ENCODE data around the gene EME2.
"Not testable (repeated sequence)": the region's sequence is repeated elsewhere in the genome, so short reads cannot be mapped to it uniquely, and the experiment has no call there.

The EME2 gene, protein sequence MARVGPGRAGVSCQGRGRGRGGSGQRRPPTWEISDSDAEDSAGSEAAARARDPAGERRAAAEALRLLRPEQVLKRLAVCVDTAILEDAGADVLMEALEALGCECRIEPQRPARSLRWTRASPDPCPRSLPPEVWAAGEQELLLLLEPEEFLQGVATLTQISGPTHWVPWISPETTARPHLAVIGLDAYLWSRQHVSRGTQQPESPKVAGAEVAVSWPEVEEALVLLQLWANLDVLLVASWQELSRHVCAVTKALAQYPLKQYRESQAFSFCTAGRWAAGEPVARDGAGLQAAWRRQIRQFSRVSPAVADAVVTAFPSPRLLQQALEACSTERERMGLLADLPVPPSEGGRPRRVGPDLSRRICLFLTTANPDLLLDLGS

DNA sequence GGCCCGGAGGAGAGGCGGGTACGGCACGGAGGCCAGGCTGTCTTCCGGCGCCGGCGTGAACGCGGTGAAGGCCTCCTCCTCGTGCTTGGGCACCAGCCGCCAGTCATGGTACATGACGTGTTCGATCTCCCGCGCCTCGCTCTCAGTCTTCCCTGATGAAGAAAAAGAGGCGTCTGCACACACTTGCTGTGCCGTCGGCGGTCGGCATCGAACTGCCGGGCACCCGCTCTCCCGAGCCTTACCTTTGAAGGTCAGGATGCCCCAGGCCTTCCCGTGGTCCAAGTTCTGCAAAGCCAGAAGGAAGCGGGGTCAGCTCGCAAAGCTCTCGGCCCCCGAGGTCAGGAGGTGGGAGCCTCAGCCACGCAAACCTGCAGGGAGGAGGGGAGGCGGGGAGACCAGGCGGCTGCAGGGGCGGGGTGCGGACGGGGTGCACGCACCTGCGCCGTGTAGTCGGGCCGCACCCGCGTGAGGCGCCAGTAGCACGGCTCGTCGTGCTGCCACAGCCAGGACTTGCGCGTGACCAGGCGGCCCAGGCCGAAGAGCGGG, at the start of gene EME2:
Gene EME2 (plus strand): TSS at position 449 of the 546 bp plus-strand sequence. CDS start 418 bp downstream, outside the sequence.
- peak; percentile 50 for DNase-seq

DNA sequence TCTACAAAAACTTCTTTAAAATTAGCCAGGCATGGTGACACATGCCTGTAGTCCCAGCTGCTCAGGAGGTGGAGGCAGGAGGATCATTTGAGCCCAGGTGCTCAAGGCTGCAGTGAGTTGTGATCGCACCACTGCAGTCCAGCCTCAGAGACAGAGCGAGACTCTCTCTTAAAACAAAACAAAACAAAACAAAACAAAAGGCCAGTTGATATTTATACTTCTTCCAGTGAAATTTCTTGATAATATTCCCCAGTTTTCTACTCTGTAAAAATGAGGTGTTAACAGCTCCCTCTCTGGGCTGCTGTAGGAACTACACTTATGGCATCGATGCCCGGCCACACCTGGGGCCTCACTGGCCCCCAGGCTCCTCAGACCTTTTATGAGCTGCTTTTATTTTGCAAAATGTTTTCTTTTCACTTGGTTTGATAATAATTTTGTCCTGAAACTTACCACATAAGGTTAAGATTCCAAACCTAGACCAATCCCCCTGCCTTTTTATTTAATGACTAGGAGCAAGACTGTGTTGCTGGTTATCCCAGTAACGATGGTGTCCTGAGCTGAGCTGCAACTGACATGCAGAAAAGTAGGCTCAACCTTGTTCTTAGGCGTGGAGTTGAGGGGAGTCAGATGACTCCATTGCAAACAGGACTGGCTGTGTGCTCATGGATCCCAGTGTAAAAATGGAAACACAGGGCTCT, 49.0 kb upstream of the EME2 start:
- peak; percentile 16 for DNase-seq

- no peak for DNase-seq
Measured at GRCh38 chr16:1724491-1724890, 48.1 kb upstream of the EME2 start.

GRCh38 chr16:1726661-1727502, 45.7 kb upstream of the EME2 start:
- no peak for DNase-seq

GRCh38 chr16:1727651-1728624, 44.7 kb upstream of the EME2 start:
- DNase-seq = no peak

GRCh38 chr16:1729026-1729425, 43.6 kb upstream of the EME2 start:
- no peak for DNase-seq

- DNase-seq = no peak
Measured at GRCh38 chr16:1729445-1729844, 43.2 kb upstream of the EME2 start.

GRCh38 chr16:1731073-1731472, 41.5 kb upstream of the EME2 start:
- no peak for DNase-seq

DNA sequence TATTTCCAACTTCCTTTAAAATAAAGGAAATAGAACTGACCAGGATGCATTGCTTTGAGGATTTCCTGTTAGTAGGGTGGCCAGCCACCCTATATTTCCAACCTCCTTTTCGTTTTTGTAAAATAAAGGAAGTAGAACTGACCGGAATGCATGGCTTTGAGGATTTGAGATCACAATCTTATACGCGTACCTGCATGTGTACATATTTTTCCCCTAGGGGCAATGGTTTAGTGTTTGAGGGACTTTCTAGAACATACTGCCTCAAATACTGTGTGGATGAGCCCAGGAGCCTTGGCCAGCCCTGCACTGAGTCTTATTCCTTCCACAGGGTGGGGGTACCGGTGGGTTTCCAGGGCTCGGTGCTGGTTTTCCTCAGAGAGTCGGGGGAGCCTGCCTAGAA, 41.0 kb upstream of the EME2 start:
- no peak for DNase-seq

- no peak for DNase-seq
Measured at GRCh38 chr16:1732071-1732470, 40.5 kb upstream of the EME2 start.

DNA sequence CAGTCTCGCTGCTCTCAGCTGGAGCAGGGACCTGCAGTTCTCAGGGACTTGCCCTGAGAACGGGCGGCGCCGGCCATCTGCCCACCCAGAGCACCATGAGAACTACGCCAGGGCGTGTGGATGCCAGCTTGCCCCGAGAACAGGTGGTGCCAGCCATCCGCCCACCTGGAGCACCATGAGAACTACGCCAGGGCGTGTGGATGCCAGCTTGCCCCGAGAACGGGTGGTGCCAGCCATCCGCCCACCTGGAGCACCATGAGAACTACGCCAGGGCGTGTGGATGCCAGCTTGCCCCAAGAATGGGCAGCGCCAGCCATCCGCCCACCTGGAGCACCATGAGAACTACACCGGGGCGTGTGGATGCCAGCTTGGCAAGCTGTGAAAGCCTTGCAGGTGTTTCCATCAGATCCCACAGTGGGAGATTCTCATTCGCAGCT, 40.0 kb upstream of the EME2 start:
- DNase-seq = not testable (repeated sequence)

GRCh38 chr16:1734123-1734522, 38.5 kb upstream of the EME2 start:
- no peak for DNase-seq

DNA sequence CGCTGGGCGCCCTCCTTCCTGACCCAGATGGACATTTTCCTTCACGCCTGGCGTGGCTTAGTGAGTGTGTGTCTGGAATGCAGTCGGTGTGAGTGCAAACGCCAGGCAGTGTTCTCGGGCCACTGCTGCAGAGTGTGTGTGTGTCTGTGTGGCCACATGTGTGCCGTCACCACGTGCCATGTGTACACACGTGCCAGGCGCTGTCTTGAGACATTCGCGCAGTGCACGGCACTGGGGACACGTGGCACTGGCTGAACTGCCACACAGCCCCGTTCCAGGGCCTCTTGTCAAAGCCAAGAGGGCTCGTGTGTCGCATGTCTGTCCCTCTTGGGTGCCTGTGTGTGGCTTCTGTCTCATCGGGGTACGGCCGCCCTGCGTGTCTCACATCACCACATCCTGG, 37.8 kb upstream of the EME2 start:
- no peak for DNase-seq

DNA sequence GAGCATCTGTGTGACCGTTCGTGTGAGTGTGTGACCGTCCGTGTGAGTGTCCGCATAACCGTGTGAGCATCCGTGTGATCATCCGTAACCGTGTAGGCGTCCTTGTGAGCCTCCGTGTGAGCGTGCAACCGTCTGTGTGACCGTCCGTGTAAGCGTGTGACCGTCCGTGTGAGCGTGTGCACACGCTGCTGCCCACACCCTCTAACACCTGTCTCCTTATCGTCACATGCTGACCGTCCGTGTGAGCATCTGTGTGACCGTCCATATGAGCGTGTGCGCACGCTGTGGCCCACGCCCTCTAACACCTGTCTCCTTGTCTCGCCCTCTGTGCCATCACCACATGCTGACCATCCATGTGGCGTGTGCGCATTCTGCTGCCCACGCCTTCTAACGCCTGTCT, 32.4 kb upstream of the EME2 start:
- DNase-seq = no peak

DNA sequence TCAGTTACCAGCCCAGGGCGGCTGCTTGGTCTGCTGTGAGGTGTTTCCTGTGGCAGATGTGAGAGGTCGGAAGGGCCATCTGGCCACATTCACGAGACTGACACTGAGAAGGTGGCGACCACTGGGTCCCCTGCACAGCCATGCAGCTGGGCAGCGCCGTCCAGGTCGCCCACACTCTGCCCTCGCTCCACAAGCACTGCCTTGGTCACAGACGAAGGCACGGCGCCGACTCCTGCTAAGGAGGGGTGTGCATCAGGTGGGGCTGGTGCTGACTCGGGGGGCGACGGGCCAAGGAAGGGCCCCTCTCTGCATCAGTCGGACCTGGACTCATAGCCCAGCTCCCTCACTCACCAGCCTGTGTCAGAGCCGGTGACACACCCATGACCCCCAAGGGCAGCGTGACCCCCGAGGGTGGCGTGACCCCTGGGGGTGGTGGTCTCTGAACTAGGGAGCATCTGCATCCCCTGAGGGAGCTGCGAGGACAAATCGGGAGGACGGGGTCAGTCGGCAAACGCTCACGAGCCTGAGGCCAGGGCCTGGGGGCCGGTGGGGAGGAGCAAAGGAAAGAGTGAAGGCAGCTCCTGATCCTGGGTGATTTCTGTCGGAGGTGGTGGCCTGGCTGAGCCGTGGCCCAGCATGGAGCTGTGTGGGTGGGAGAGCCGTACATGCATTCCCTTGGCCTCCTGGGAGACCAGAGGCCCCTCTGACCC, 31.7 kb upstream of the EME2 start:
- no peak for DNase-seq

DNA sequence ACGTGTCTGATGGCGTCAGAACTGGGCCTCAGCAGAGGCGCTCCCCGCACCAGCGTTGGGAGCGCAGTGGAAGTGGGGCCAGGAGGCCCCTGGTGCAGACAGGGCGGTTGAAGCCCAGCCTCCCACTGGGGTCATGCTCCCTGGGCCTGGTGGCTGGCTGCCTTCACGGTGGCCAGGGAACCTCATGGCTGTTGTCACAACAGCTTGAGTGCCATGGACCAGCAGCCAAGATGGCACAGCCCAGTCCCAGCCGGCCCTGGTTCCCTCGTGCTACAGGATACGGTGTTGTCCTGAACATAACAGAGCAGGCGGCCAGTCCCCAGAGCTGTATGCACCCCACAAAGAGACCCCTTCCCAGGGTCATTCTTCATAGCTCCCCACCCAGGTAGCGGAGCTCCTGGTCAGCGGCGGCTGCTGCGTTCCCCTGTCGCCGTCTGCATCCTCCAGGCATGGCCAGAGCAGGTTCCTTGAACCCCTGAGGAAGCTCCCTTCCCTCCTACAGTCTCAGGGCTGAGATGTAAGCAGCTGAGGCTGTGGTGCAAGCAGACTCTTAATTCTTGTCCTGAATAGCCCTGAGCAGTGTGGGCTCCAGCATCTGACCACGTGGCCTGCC, 31.0 kb upstream of the EME2 start:
- DNase-seq = no peak

DNA sequence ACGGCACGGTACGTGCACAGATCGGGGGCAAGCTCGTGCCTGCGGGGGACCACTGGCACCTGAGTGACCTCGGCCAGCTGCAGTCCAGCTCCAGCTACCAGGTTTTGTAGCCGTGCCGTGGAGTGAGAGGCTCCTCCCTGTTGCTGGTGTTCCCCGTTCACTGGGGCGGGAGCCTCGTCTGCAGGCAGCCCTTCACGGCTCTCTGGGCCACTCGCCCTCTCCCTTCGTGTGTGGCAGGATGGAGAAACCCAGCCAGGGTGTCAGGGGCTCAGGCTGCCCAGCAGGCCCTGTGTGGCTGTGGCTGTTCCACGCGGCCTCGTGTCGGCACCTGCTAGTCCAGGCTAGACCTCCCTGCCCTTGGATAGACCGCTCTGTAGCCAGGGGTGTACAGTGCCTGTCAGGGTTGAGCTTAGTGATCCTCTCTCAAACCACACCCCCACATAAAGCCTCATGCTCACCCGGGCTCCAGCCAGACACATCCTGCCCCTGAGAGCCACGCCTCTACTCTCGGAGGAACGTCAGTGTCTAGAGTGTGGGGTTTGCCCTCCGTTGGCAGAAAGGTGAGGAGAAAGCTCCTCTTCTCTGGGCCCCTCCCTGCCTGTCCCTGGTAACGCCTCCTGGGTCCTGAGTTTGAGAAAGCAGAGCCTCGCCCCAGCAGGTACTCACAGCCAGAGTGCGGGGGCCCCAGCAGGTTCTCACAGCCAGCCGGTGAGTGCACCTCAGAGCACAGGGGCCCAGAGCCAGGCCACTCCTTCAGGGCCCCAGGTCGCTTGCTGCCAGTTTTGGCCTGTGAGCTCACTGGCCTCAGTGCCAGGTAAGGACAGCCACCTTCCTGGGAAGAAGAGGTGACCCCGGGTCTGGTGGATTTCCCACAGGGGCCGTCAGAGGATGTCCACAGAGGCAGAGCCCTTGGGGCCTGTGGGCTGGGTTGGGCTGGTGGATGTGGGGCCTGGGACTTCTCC, 29.0 kb upstream of the EME2 start:
- no peak for DNase-seq

DNA sequence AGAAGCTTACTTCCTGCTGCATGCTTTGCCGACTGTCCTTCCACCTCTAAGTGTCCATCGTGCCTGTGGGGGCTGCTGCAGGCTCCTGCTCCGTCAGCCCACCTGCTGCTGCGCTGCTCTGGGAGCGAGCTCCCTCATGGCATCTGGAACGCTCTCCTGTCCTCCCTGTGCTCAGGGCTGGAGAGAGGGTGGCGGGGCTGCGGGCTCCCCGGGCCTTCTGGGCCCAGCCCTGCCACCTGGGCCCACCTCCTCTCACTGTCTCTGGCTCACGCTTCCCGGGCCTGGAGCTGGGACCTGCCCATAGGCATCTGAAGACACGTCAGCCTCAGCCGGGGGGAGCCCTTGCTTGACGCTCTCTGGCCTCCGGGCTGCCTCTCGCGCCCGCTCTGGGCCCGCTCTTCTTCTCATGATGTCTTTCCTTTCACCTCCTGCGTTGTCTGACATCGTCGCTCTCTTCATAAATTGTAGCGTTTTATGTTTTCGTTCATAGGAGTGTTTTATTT, 28.2 kb upstream of the EME2 start:
- DNase-seq = no peak

DNA sequence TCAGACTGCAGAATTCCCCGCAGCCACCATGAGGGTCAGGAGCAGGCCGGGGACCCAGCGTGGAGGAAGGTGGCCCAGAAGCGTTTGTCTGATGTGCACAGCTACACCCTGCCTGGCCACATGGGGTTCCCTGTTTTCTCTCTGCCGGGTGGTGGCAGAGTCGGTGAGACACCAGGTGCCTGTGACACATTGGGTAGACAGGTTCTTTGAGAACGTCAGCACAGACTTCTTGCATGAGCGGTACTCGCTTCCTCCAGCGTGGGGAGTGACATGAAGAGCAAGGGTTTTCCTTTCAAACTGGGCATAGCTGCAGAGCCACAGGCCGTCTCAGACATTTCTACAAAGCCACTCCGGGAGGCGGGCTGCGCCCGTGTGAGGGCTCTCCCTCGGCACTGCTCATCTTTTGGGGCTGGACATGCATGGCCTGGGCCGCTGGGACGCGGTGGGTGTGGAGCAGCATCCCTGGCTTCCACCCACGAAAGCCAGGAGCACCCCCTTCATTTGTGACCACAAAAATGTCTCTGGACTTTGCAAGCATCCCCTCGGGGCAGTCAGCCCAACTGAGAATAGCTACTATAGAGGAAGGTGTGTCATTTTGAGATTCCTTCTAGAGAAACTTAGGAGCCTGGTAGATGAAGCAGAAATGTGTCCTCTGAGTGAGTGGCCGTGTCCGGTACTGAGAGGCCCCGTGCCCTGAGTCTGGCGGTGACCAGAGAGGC, 27.3 kb upstream of the EME2 start:
- DNase-seq = no peak

All from stimulated activated naive CD4-positive, alpha-beta T cell treated with Interleukin-2 at 50 U/mL for 16 hours (primary cell).